HG02884 (cell line): ENCODE data around the gene KLK1.
"Not testable (repeated sequence)": the region's sequence is repeated elsewhere in the genome, so short reads cannot be mapped to it uniquely, and the experiment has no call there.

Experiments
- ATAC-seq: cut with Tn5 transposase; IDR thresholded peaks from one replicate; pipeline ENCODE4 v1.9.1; 2021; ENCODE audit warnings: mild to moderate bottlenecking, moderate library complexity; ENCODE audit not compliant: unreplicated experiment

KLK1 gene

GRCh38 chr19:50770164-50770563 is 53.4 kb downstream of the KLK1 start, which contains the start of gene GPR32:
Gene GPR32 (plus strand): TSS chr19:50770464. CDS start chr19:50770601, 137 bp downstream.
- ATAC-seq, result not testable (repeated sequence)
